Activated CD4-positive, alpha-beta T cell treated with anti-CD3 and anti-CD28 coated beads, Interleukin-2, amount 10 ng/mL, durations not matched to agents 7 days and 5 days (primary cell): ENCODE data around the gene EQTN. TPM values are rescaled to one million over a fixed set of nuclear protein-coding genes. Genes with fewer than 3 reads are reported as not detected.
"Not testable (repeated sequence)": the region's sequence is repeated elsewhere in the genome, so short reads cannot be mapped to it uniquely, and the experiment has no call there.

Experiments used
- CTCF ChIA-PET: fragments of 350-600 bp; sonication (Branson Sonifier 250); formaldehyde crosslinking; loops from one replicate; lab custom pipeline; 2021; ENCODE audit warnings: antibody characterized with exemption; lab: Charles Lee
- POLR2A ChIA-PET: fragments of 350-600 bp; sonication (Branson Sonifier 250); formaldehyde crosslinking; loops from one replicate; lab custom pipeline; 2021; ENCODE audit warnings: antibody characterized with exemption; lab: Charles Lee
- DNase-seq: peaks from one replicate; pipeline ENCODE4 v3.0.0-alpha.2; 2020
- H3K27ac Mint-ChIP-seq: one replicate; pipeline ENCODE4 v1.8.0; 2021; ENCODE audit warnings: mild to moderate bottlenecking, moderate library complexity, mixed read lengths
- H3K27me3 Mint-ChIP-seq: one replicate; pipeline ENCODE4 v1.8.0; 2021; ENCODE audit warnings: mixed read lengths
- H3K36me3 Mint-ChIP-seq: one replicate; pipeline ENCODE4 v1.8.0; 2021; ENCODE audit warnings: low read depth, mixed read lengths
- H3K4me1 Mint-ChIP-seq: one replicate; pipeline ENCODE4 v1.8.0; 2021; ENCODE audit warnings: mixed read lengths
- H3K4me3 Mint-ChIP-seq: one replicate; pipeline ENCODE4 v1.8.0; 2021; ENCODE audit warnings: mild to moderate bottlenecking, moderate library complexity, mixed read lengths
- H3K9me3 Mint-ChIP-seq: one replicate; pipeline ENCODE4 v1.8.0; 2021; ENCODE audit warnings: mixed read lengths
- total RNA-seq, 2 experiments: library from RNA; stranded (reverse); gene quantifications; one replicate each; pipeline ENCODE4 v1.2.3, GENCODE V29; 2021

EQTN gene
- total RNA-seq, 2 experiments from 2014 or later = not detected

- CTCF ChIA-PET = no interaction called here
- Mint-ChIP-seq H3K27me3 (peaks cover 10% of the 10 kb centered on the region), H3K4me1 (peaks cover 2% of the 10 kb centered on the region), H3K36me3 (no peaks in the 10 kb centered on the region), H3K27ac (no peak overlapping the region), H3K4me3 (no peak overlapping the region), H3K9me3 (no peaks in the 10 kb centered on the region)
- DNase-seq = no peak
- POLR2A ChIA-PET = no interaction called here
These were observed 16.1 kb downstream of the EQTN start for GRCh38 chr9:27280860-27281259.

- Mint-ChIP-seq H3K4me1 (peaks cover 2% of the 10 kb centered on the region), H3K9me3 (no peaks in the 10 kb centered on the region), H3K27ac (no peak overlapping the region), H3K36me3 (no peaks in the 10 kb centered on the region), H3K4me3 (no peak overlapping the region), H3K27me3 (peaks cover 10% of the 10 kb centered on the region)
- CTCF ChIA-PET = no interaction called here
- DNase-seq = no peak
- POLR2A ChIA-PET = no interaction called here
These were observed 16.7 kb downstream of the EQTN start for GRCh38 chr9:27280249-27280648.

- Mint-ChIP-seq H3K9me3 (no peaks in the 10 kb centered on the region), H3K4me3 (no peak overlapping the region), H3K36me3 (no peaks in the 10 kb centered on the region), H3K4me1 (peaks cover 2% of the 10 kb centered on the region), H3K27ac (no peak overlapping the region), H3K27me3 (peaks cover 10% of the 10 kb centered on the region)
- CTCF ChIA-PET = interaction anchor here (1.2 kb wide), 1 partner anchor 10 kb away, joined by 4 read pairs; no protein-coding TSS in a partner anchor
- POLR2A ChIA-PET = no interaction called here
- DNase-seq = no peak
These were observed 17.3 kb downstream of the EQTN start for GRCh38 chr9:27279611-27280010.

- Mint-ChIP-seq H3K9me3 (no peaks in the 10 kb centered on the region), H3K4me3 (no peak overlapping the region), H3K27ac (no peak overlapping the region), H3K4me1 (peaks cover 2% of the 10 kb centered on the region), H3K36me3 (no peaks in the 10 kb centered on the region), H3K27me3 (peaks cover 8% of the 10 kb centered on the region)
- DNase-seq = no peak
- ChIA-PET CTCF (no interaction called here), POLR2A (no interaction called here)
These were observed 18.6 kb downstream of the EQTN start for GRCh38 chr9:27278374-27278773.

GRCh38 chr9:27276193-27277030, 20.5 kb downstream of the EQTN start:
- CTCF ChIA-PET = no interaction called here
- Mint-ChIP-seq H3K36me3 (no peaks in the 10 kb centered on the region), H3K9me3 (no peaks in the 10 kb centered on the region), H3K4me1 (peaks cover 2% of the 10 kb centered on the region), H3K27ac (no peak overlapping the region), H3K4me3 (no peak overlapping the region), H3K27me3 (peaks cover 6% of the 10 kb centered on the region)
- DNase-seq = peak; percentile 16
- POLR2A ChIA-PET = no interaction called here

- DNase-seq = no peak
- Mint-ChIP-seq H3K4me3 (no peak overlapping the region), H3K27ac (no peak overlapping the region), H3K27me3 (no peaks in the 10 kb centered on the region), H3K36me3 (no peaks in the 10 kb centered on the region), H3K4me1 (peaks cover 2% of the 10 kb centered on the region), H3K9me3 (no peaks in the 10 kb centered on the region)
- POLR2A ChIA-PET = no interaction called here
- CTCF ChIA-PET = no interaction called here
These were observed 23.8 kb downstream of the EQTN start for GRCh38 chr9:27273186-27273585.

- DNase-seq = no peak
- H3K4me1 Mint-ChIP-seq = peaks cover 2% of the 10 kb centered on the region
- POLR2A ChIA-PET = no interaction called here
- H3K4me3 Mint-ChIP-seq = no peak overlapping the region
- H3K27ac Mint-ChIP-seq = no peak overlapping the region
- CTCF ChIA-PET = no interaction called here
- H3K27me3 Mint-ChIP-seq = no peaks in the 10 kb centered on the region
- no peaks in the 10 kb centered on the region for H3K36me3 Mint-ChIP-seq
- H3K9me3 Mint-ChIP-seq = no peaks in the 10 kb centered on the region
These were observed 24.8 kb downstream of the EQTN start for GRCh38 chr9:27272103-27272502.

GRCh38 chr9:27261517-27262211, 35.3 kb downstream of the EQTN start:
- H3K36me3 Mint-ChIP-seq = no peaks in the 10 kb centered on the region
- no peak overlapping the region for H3K4me3 Mint-ChIP-seq
- H3K27me3 Mint-ChIP-seq = peaks cover 2% of the 10 kb centered on the region
- no peaks in the 10 kb centered on the region for H3K9me3 Mint-ChIP-seq
- no peak overlapping the region for H3K27ac Mint-ChIP-seq
- ChIA-PET CTCF (no interaction called here), POLR2A (no interaction called here)
- H3K4me1 Mint-ChIP-seq = no peaks in the 10 kb centered on the region
- no peak for DNase-seq

GRCh38 chr9:27260789-27261516, 36.0 kb downstream of the EQTN start:
- Mint-ChIP-seq H3K9me3 (no peaks in the 10 kb centered on the region), H3K4me1 (no peaks in the 10 kb centered on the region), H3K27ac (no peak overlapping the region), H3K27me3 (peaks cover 2% of the 10 kb centered on the region), H3K36me3 (no peaks in the 10 kb centered on the region), H3K4me3 (no peak overlapping the region)
- no peak for DNase-seq
- ChIA-PET CTCF (no interaction called here), POLR2A (no interaction called here)

GRCh38 chr9:27258662-27259061, 38.3 kb downstream of the EQTN start:
- no peak overlapping the region for H3K4me3 Mint-ChIP-seq
- no peaks in the 10 kb centered on the region for H3K9me3 Mint-ChIP-seq
- H3K36me3 Mint-ChIP-seq = no peaks in the 10 kb centered on the region
- H3K27me3 Mint-ChIP-seq = no peaks in the 10 kb centered on the region
- ChIA-PET POLR2A (no interaction called here), CTCF (no interaction called here)
- no peak for DNase-seq
- no peaks in the 10 kb centered on the region for H3K4me1 Mint-ChIP-seq
- H3K27ac Mint-ChIP-seq = no peak overlapping the region

GRCh38 chr9:27248702-27249101, 48.2 kb downstream of the EQTN start:
- ChIA-PET POLR2A (no interaction called here), CTCF (interaction anchor here (0.7 kb wide), 1 partner anchor 43 kb away, joined by 3 read pairs; no protein-coding TSS in a partner anchor)
- Mint-ChIP-seq H3K27me3 (peaks cover 5% of the 10 kb centered on the region), H3K4me1 (no peaks in the 10 kb centered on the region), H3K36me3 (no peaks in the 10 kb centered on the region), H3K9me3 (no peaks in the 10 kb centered on the region), H3K4me3 (no peak overlapping the region), H3K27ac (no peak overlapping the region)
- DNase-seq = no peak

GRCh38 chr9:27247756-27248155, 49.2 kb downstream of the EQTN start:
- CTCF ChIA-PET = no interaction called here

GRCh38 chr9:27239648-27240047, 57.3 kb downstream of the EQTN start:
- H3K9me3 Mint-ChIP-seq, H3K4me1 Mint-ChIP-seq, H3K27me3 Mint-ChIP-seq, POLR2A ChIA-PET, H3K4me3 Mint-ChIP-seq, H3K27ac Mint-ChIP-seq, DNase-seq, CTCF ChIA-PET, H3K36me3 Mint-ChIP-seq: not testable (repeated sequence)

More at GRCh38 chr9:27247756-27248155, 49.2 kb downstream of the EQTN start:
- Mint-ChIP-seq H3K36me3 (no peaks in the 10 kb centered on the region), H3K4me1 (no peaks in the 10 kb centered on the region), H3K9me3 (no peaks in the 10 kb centered on the region), H3K27me3 (peaks cover 5% of the 10 kb centered on the region), H3K4me3 (no peak overlapping the region), H3K27ac (no peak overlapping the region)
- DNase-seq = peak; percentile 9
- POLR2A ChIA-PET = no interaction called here
